ENCODE results near the gene COL9A1.

Gene COL9A1

DNA sequence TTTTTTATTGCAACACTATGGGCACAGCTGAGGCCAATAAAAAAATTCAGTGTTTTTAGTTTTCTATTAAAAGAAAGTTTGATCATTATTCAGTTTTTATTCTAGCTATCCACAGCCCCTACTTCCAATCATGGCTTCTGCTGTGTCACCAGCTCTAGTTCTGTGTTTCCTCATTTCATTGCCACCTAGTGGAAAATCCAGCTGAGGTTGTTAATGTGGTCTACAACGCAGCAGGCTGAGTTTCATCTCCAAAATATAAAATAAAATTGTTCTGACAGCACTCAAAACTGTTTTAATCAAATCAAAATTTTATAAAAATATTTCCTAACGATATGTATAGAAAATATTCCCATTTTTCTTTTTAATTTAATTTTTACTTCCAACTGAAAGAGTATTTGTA is 13.6 kb downstream of the COL9A1 start:
- DNase-seq (ENCODE audit: low read depth, low spot score): no peak

- no peak for DNase-seq (ENCODE audit: low read depth, low spot score)
Observed at GRCh38 chr6:70286905-70287304, 16.0 kb downstream of the COL9A1 start.

DNA sequence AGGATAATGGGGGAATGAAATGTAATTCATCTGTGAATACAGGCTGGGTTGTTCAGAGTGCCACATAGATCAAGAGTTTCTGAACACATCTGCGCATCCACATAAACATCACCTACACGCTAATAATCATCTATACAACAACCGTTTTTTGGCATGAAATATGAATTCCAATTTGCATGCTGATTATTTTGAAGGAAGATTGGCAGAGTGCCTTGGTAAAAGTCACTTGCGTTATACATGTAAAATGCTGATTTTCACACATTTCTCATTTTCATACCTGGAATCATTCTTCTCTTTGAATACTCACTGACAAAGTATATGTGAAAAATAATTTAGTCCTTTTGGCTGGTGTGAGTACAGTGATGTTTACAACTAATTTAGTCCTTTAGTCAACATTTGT is 17.7 kb downstream of the COL9A1 start:
- DNase-seq (ENCODE audit: low read depth, low spot score): no peak

GRCh38 chr6:70282919-70283461 is 19.9 kb downstream of the COL9A1 start:
- DNase-seq (ENCODE audit: low read depth, low spot score): peak; percentile 48

DNA sequence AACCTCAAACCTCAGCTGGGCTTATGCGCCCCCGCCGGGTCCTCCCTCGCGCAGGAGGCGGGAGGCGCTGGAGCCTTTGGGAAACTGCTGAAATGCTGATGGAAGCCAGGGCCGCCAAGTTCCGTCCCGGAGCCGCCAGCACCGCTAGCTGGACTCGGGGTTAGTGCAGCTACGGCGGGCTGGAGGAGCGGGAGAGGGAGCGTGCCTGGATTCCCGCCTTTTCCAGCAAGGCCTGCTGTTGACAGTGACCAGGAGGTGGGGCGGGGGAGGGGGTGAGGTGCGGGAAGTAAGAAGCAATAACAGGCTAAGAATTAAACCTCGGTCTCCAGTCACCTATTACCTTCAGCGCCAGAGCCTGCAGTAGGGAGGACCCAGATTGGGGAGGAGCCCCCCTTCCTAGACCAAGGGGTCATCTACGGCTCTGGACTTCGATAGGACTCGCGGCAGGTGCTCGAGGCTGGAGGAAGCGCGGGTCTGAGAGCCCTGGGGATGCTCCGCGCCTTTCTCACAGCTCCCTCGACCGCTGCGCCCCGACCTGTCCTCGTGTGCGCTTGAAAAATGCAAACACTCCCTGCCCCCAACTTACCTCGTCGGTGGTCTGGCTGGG is 20.5 kb downstream of the COL9A1 start:
- peak; percentile 50 for DNase-seq (ENCODE audit: low read depth, low spot score)

DNA sequence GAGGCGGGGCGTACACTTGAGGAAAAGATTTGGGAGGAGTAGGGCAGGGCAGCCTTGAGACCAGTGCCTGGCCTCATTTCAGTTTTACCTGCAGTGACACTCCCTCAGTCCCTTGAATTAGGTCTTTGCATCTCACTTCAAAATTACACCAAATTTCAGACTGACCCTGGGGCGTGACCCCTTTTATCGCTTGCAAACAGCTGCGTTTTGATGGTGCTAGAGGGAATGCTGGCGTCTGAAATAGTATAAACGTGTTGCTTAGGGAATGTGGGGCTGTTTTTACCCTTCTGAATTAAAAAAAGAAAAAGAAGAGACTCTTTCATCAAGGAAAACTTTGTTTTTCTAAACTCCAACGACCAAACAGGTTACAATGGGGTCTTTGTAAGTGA is 21.0 kb downstream of the COL9A1 start:
- DNase-seq (ENCODE audit: low read depth, low spot score): no peak

DNA sequence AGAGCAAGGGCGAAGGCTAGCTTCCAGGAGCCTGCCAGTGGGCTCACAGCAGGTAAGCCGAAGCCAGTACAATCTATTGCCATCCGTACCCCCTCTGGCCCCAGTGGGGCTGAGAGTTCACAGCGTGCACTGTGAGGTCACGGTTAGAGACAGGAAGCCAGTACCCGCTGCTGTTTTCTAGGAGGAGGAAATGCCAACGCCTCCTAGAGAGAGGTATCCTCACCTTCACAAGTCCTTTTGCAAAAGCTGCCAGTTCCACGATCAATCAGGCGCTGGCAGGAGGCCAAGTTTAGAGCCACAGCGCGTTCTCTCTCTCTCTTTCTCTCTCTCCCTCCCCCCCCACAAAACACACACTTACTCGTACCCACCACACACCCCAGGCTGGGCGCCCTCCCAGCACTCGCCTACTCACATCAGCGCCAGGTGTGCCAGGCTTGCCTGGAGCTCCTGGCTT is 22.5 kb downstream of the COL9A1 start:
- DNase-seq (ENCODE audit: low read depth, low spot score): peak; percentile 20

- no peak for DNase-seq (ENCODE audit: low read depth, low spot score)
Observed at GRCh38 chr6:70277470-70277869, 25.4 kb downstream of the COL9A1 start.

DNA sequence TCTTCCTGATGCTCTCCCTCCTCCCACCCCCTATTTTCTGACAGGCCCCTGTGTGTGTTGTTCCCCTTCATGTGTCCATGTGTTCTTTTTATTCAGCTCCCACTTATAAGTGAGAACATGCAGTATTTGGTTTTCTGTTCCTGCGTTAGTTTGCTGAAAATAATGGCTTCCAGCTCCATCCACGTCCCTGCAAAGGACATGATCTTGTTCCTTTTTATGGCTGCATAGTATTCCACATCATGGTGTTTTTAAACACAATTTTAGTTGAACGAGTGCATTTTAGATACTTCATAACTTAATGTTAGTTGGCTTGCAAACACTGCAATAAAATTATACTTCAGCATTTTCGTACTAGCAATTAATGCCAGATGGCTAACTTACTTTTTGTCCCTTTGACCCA is 28.5 kb downstream of the COL9A1 start:
- no peak for DNase-seq (ENCODE audit: low read depth, low spot score)

- DNase-seq (ENCODE audit: low read depth, low spot score): no peak
Observed at GRCh38 chr6:70272071-70272470, 30.8 kb downstream of the COL9A1 start.

DNA sequence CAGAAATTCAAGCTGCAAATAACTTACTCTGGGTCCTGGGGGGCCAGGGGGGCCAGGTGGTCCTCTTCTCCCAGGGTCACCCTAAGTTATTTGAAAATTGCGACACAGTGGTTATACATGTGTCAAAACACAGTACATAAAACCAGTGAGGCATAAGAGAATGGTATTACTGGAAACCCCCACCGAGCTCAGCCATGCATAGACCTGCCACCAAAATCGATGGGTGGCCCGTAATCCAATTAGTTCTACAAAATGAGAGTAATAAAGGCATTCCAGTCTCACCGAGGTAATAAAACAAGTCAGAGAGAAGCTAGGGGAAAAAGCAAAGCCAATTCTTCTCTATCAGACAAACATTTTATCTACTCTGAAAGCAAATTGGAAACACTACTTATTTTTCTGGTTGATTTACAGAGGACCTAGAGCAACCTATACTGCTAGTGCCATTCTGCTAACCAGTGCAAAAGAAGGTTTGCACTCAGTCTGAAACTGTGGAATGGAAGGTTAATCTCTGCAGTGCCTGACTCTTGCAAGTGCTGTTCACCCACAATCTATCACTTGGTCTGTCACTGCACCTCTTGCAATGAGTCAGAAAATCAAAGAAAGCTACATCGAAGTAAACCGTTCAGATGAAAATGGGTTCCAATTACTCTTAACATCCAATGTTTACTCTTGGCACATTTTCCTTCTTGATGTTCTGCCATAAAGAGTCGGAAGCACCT is 32.4 kb downstream of the COL9A1 start:
- DNase-seq (ENCODE audit: low read depth, low spot score): no peak

GRCh38 chr6:70266142-70266541 is 36.7 kb downstream of the COL9A1 start:
- no peak for DNase-seq (ENCODE audit: low read depth, low spot score)

DNA sequence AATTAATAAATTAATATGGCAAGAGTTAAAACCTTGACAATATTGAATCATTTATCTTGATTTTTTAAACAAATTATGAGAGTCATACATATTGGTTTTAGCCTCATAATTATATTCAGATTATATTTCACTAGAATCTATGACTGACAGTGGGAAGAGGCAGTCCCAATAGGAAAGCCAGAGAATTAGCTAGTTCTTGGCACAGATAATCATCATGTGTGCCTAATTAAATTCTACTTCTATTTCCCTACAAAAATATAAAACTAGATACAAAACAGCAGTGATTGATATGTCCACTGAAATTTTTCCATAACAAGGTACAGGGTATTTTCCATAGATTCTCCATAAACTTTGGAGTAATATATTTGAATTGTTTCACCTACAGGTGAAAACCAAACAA is 38.6 kb downstream of the COL9A1 start:
- no peak for DNase-seq (ENCODE audit: low read depth, low spot score)

- no peak for DNase-seq (ENCODE audit: low read depth, low spot score)
Observed at GRCh38 chr6:70258483-70258882, 44.4 kb downstream of the COL9A1 start.

- no peak for DNase-seq (ENCODE audit: low read depth, low spot score)
Observed at GRCh38 chr6:70257768-70258273, 45.1 kb downstream of the COL9A1 start.

DNA sequence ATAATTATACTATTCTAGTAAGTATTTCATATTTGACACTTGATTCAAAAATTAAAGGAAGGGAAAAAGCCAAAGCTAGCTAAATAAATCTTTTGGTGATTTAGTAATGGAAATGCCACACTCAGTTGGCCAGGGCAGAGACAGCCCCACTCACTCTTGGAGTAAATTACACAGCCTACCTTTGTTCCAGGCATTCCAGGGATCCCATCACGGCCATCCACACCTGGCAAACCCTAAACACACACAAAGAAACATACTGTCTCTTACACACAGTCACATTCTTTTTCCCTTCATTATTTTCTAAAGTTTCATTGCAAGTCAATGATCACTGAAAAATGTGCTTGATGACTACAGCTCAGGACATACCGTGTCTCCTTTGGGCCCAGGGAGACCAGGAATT is 48.1 kb downstream of the COL9A1 start:
- no peak for DNase-seq (ENCODE audit: low read depth, low spot score)

GRCh38 chr6:70253923-70254322 is 49.0 kb downstream of the COL9A1 start:
- no peak for DNase-seq (ENCODE audit: low read depth, low spot score)

GRCh38 chr6:70252604-70253003 is 50.3 kb downstream of the COL9A1 start:
- DNase-seq (ENCODE audit: low read depth, low spot score): no peak

- DNase-seq (ENCODE audit: low read depth, low spot score): no peak
Observed at GRCh38 chr6:70246118-70246517, 56.8 kb downstream of the COL9A1 start.

- no peak for DNase-seq (ENCODE audit: low read depth, low spot score)
Observed at GRCh38 chr6:70241991-70242420, 60.9 kb downstream of the COL9A1 start.

DNA sequence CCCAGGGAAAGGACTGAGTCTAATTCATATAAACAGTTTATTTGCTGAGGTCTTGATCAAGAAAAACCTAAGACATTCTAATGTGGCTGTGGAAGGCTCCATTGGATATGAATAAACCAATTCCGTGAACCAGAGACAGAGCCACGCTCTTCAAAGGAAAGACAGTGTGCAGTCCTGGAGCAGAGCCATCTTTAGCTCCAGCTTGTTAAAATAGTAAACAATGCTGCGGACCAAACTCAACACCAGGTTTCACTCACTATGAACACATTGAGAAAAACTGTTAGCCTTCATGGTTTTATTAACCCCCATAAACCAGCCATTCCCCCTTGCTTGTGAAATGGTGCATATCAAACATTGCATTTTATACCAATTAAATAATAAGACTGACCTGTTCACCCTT is 61.9 kb downstream of the COL9A1 start:
- DNase-seq (ENCODE audit: low read depth, low spot score): no peak

GRCh38 chr6:70236343-70236742 is 66.5 kb downstream of the COL9A1 start:
- DNase-seq (ENCODE audit: low read depth, low spot score): no peak
